ENCODE data around the gene C11orf52. TPM values are rescaled to one million over a fixed set of nuclear protein-coding genes. Genes with fewer than 3 reads are reported as not detected.

The C11orf52 gene
- total and polyA plus RNA-seq, 8 donors, result 9.3 to 23.3 (median 12.6) TPM

DNA sequence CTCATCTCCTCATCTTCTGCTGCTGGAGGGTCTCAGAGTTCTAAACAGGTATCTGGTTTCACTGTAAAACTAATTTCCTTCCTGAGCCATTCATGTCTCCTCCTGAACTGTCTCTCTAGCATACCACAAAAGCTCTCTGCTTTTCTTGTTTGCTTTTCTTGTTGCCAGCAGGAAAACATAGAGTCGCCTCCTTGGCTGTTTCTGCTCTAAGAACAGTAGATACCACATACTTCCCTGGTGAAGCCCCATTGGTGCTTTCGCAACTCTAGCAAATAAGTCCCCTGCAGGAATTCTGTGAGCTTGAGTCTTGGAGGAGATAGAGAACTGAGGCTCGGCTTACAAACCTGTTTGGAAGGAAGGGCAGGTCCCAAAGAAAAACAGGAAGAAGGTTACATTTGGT lies 25.4 kb downstream of the C11orf52 start:
- no peak for FAIRE-seq
- no peak for ATAC-seq
- intact Hi-C loops (cut with DNase I), result no loop called here

GRCh38 chr11:111944651-111945051 lies 25.9 kb downstream of the C11orf52 start:
- no peak for ATAC-seq

More for the DNA sequence above, 25.4 kb downstream of the C11orf52 start:
- no peaks in the 10 kb centered on the region for H3K27me3 ChIP-seq
- no peak overlapping the region for H3K4me3 ChIP-seq
- no peak overlapping the region for H3K27ac ChIP-seq
- DNase-seq, result no peak
- 70 to 81% methylated on average over 3 of the region's 3 CpGs for WGBS, 2 donors
- no peaks in the 10 kb centered on the region for H3K36me3 ChIP-seq
- TF ChIP-seq, protein P1, sequence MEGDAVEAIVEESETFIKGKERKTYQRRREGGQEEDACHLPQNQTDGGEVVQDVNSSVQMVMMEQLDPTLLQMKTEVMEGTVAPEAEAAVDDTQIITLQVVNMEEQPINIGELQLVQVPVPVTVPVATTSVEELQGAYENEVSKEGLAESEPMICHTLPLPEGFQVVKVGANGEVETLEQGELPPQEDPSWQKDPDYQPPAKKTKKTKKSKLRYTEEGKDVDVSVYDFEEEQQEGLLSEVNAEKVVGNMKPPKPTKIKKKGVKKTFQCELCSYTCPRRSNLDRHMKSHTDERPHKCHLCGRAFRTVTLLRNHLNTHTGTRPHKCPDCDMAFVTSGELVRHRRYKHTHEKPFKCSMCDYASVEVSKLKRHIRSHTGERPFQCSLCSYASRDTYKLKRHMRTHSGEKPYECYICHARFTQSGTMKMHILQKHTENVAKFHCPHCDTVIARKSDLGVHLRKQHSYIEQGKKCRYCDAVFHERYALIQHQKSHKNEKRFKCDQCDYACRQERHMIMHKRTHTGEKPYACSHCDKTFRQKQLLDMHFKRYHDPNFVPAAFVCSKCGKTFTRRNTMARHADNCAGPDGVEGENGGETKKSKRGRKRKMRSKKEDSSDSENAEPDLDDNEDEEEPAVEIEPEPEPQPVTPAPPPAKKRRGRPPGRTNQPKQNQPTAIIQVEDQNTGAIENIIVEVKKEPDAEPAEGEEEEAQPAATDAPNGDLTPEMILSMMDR (IDR thresholded peaks at IDR 0.05), result no peak
- H3K4me1 ChIP-seq, result no peaks in the 10 kb centered on the region
- H3K9me3 ChIP-seq, result no peaks in the 10 kb centered on the region

GRCh38 chr11:111945198-111945597 lies 26.5 kb downstream of the C11orf52 start:
- WGBS, 2 donors, result 51 to 67% methylated on average over 1 of the region's 1 CpG
- no peak for FAIRE-seq
- intact Hi-C loops (cut with DNase I), result no loop called here
- H3K36me3 ChIP-seq, result no peaks in the 10 kb centered on the region
- no peaks in the 10 kb centered on the region for H3K4me1 ChIP-seq
- no peak overlapping the region for H3K4me3 ChIP-seq
- TF ChIP-seq, protein P1 (IDR thresholded peaks at IDR 0.05), result no peak
- no peaks in the 10 kb centered on the region for H3K27me3 ChIP-seq
- H3K27ac ChIP-seq, result no peak overlapping the region
- H3K9me3 ChIP-seq, result no peaks in the 10 kb centered on the region
- ATAC-seq, result no peak
- no peak for DNase-seq

More at GRCh38 chr11:111944651-111945051, 25.9 kb downstream of the C11orf52 start:
- Histone ChIP-seq H3K4me1 (no peaks in the 10 kb centered on the region), H3K27me3 (no peaks in the 10 kb centered on the region), H3K4me3 (no peak overlapping the region), H3K27ac (no peak overlapping the region), H3K9me3 (no peaks in the 10 kb centered on the region), H3K36me3 (no peaks in the 10 kb centered on the region)
- intact Hi-C loops (cut with DNase I), result no loop called here
- TF ChIP-seq, protein P1 (IDR thresholded peaks at IDR 0.05), result no peak
- FAIRE-seq, result no peak
- DNase-seq, result no peak
- WGBS, 2 donors, result 76 to 81% methylated on average over 5 of the region's 5 CpGs

DNA sequence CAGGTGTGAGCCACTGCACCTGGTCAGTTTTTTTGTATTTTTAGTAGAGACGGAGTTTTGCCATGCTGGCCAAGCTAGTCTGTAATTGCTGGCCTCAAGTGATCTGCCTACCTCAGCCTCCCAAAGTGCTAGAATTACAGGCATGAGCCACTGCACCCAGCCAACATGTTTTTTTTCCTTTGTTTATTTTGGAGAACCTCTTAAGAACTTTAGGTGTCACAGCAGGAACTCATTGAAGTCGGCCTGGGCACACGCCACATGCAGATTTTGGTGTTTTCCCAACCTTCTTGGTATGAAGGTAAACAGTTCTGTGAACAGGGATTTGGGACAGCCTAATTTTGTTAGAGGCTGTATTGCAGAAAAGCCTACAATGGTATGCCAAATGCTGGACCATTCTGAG lies 27.8 kb downstream of the C11orf52 start:
- intact Hi-C loops (cut with DNase I), result no loop called here
- 47 to 57% methylated on average over 3 of the region's 3 CpGs for WGBS, 2 donors
- Histone ChIP-seq H3K9me3 (no peaks in the 10 kb centered on the region), H3K4me3 (no peak overlapping the region), H3K4me1 (no peaks in the 10 kb centered on the region), H3K27ac (no peak overlapping the region), H3K27me3 (no peaks in the 10 kb centered on the region), H3K36me3 (no peaks in the 10 kb centered on the region)
- peak in 1 of 6 donors; percentile 40 for DNase-seq
- no peak for FAIRE-seq
- ATAC-seq, result peak; percentile 27 to 86 (median 45)
- TF ChIP-seq, protein P1 (IDR thresholded peaks at IDR 0.05), result no peak

DNA sequence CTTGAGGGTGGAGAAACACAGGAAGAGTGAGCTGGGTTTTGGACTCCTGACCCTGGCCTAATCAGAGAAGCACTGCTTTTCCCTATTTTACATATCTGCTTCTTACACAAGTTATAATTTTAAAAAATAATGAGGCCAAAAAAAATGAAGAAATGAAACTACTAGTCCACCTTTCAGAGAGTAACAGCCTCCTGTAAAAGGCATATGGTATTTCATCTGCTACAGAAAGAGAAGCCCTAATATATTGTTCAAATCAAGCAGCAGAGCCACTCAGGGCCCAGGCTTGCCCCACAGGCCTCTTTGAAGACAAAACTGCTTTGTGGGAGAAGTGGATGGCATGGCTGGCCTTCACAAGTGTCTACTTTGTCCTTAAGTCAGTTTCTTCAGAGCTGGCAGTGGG lies 28.4 kb downstream of the C11orf52 start:
- ATAC-seq, result no peak
- Histone ChIP-seq H3K9me3 (no peaks in the 10 kb centered on the region), H3K27ac (no peak overlapping the region), H3K4me1 (no peaks in the 10 kb centered on the region), H3K4me3 (no peak overlapping the region), H3K27me3 (no peaks in the 10 kb centered on the region), H3K36me3 (no peaks in the 10 kb centered on the region)
- TF ChIP-seq, protein P1 (IDR thresholded peaks at IDR 0.05), result no peak
- intact Hi-C loops (cut with DNase I), result no loop called here
- no peak for FAIRE-seq
- no peak for DNase-seq

Data from pancreas (tissue), 10 donors.